Left hindlimb (tissue), 1 donor: ENCODE measurements around the gene OSTM1.
"Not testable (repeated sequence)": the region's sequence is repeated elsewhere in the genome, so short reads cannot be mapped to it uniquely, and the experiment has no call there.

Experiments
- DNase-seq: peaks from one replicate; pipeline ENCODE4 v3.0.0-alpha.2; 2018

Gene OSTM1

GRCh38 chr6:108016283-108016682 is 58.3 kb downstream of the OSTM1 start:
- not testable (repeated sequence) for DNase-seq

- no peak for DNase-seq
Measured at GRCh38 chr6:108013787-108014439, 60.6 kb downstream of the OSTM1 start.

GRCh38 chr6:108009894-108010293 is 64.6 kb downstream of the OSTM1 start:
- DNase-seq, result no peak

GRCh38 chr6:108009258-108009657 is 65.3 kb downstream of the OSTM1 start:
- not testable (repeated sequence) for DNase-seq

- DNase-seq, result no peak
Measured at GRCh38 chr6:108008363-108008762, 66.2 kb downstream of the OSTM1 start.

GRCh38 chr6:108005961-108006360 is 68.6 kb downstream of the OSTM1 start:
- no peak for DNase-seq

GRCh38 chr6:108004861-108005260 is 69.7 kb downstream of the OSTM1 start:
- DNase-seq, result no peak

- DNase-seq, result no peak
Measured at GRCh38 chr6:108002365-108003221, 71.9 kb downstream of the OSTM1 start.

GRCh38 chr6:108001696-108002231 is 72.8 kb downstream of the OSTM1 start:
- DNase-seq, result no peak

GRCh38 chr6:108000259-108000658 is 74.3 kb downstream of the OSTM1 start:
- not testable (repeated sequence) for DNase-seq

- DNase-seq, result no peak
Measured at GRCh38 chr6:107999341-107999740, 75.2 kb downstream of the OSTM1 start.

- DNase-seq, result no peak
Measured at GRCh38 chr6:107991772-107992550, 82.6 kb downstream of the OSTM1 start.
